ENCODE results near the gene GON4L. TPM values are rescaled to one million over a fixed set of nuclear protein-coding genes. Genes with fewer than 3 reads are reported as not detected.
"Not testable (repeated sequence)": the region's sequence is repeated elsewhere in the genome, so short reads cannot be mapped to it uniquely, and the experiment has no call there.

The GON4L gene
- total RNA-seq, 6 experiments from 2014 or later: 10.7 to 23.2 (median 20.1) TPM

DNA sequence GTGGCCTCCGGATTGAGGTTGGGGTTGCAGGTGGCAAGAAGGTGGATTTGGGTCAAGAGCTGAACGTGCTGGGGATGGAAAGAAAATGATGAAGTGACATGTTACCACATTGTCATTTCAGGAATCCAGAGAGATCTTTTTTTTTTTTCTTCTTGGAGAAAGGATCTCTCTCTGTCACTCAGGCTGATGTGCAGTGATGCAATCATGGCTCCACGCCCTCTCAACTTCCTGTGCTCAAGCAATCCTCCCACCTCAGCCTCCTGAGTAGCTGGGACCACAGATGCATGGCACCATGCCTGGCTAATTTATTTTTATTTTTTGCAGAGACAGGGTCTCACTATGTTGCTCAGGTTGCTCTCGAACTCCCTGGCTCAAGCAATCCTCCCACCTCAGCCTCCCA lies 80.6 kb downstream of the GON4L start:
- DNase-seq (no peak), ATAC-seq (no peak)
- 79% methylated on average over 3 of the region's 4 CpGs for WGBS (ENCODE audit: insufficient coverage, low coverage, low lambda C conversion rate, missing lambda C conversion rate)
- no peaks in the 10 kb centered on the region for H3K4me1 ChIP-seq
- intact Hi-C loops (cut with DNase I): no loop called here
- H3K27ac ChIP-seq: no peak overlapping the region
- no peak overlapping the region for H3K4me3 ChIP-seq
- H3K27me3 ChIP-seq: no peaks in the 10 kb centered on the region
- H3K9me3 ChIP-seq: no peaks in the 10 kb centered on the region
- TF ChIP-seq, protein P1, sequence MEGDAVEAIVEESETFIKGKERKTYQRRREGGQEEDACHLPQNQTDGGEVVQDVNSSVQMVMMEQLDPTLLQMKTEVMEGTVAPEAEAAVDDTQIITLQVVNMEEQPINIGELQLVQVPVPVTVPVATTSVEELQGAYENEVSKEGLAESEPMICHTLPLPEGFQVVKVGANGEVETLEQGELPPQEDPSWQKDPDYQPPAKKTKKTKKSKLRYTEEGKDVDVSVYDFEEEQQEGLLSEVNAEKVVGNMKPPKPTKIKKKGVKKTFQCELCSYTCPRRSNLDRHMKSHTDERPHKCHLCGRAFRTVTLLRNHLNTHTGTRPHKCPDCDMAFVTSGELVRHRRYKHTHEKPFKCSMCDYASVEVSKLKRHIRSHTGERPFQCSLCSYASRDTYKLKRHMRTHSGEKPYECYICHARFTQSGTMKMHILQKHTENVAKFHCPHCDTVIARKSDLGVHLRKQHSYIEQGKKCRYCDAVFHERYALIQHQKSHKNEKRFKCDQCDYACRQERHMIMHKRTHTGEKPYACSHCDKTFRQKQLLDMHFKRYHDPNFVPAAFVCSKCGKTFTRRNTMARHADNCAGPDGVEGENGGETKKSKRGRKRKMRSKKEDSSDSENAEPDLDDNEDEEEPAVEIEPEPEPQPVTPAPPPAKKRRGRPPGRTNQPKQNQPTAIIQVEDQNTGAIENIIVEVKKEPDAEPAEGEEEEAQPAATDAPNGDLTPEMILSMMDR (IDR thresholded peaks at IDR 0.05): no peak
- no peak for TF ChIP-seq POLR2A (IDR thresholded peaks at IDR 0.05)
- peaks cover 0 to 63% (median 26%) of the 10 kb centered on the region in 4 donors for H3K36me3 ChIP-seq

DNA sequence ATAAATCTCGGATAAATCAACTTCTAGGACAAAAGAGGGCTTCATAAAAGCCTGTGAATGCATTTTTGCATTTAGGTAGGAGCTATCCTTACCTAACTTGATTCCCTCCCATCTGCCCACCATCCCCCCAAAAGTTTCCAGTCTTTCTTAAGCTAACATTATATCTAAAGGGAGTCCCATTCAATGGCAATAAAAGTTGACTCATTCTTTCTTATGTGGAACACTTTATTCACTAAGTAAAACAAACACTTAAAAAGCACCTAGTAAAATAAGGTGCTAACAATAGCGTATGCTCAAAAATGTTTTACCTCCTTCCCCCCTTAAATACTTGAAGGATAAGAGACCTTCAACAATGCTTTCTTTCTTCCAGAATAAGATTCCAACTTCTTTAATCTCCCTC lies 83.8 kb downstream of the GON4L start:
- H3K36me3 ChIP-seq: peaks cover 0 to 88% (median 42%) of the 10 kb centered on the region in 4 donors
- TF ChIP-seq, protein P1 (IDR thresholded peaks at IDR 0.05): no peak
- no peak for TF ChIP-seq POLR2A (IDR thresholded peaks at IDR 0.05)
- no peaks in the 10 kb centered on the region for H3K4me1 ChIP-seq
- H3K27ac ChIP-seq: no peak overlapping the region
- intact Hi-C loops (cut with DNase I): no loop called here
- no peak overlapping the region for H3K4me3 ChIP-seq
- H3K27me3 ChIP-seq: no peaks in the 10 kb centered on the region
- DNase-seq (no peak), ATAC-seq (no peak)
- 91% methylated on average over 2 of the region's 2 CpGs for WGBS (ENCODE audit: insufficient coverage, low coverage, low lambda C conversion rate, missing lambda C conversion rate)
- H3K9me3 ChIP-seq: no peaks in the 10 kb centered on the region

DNA sequence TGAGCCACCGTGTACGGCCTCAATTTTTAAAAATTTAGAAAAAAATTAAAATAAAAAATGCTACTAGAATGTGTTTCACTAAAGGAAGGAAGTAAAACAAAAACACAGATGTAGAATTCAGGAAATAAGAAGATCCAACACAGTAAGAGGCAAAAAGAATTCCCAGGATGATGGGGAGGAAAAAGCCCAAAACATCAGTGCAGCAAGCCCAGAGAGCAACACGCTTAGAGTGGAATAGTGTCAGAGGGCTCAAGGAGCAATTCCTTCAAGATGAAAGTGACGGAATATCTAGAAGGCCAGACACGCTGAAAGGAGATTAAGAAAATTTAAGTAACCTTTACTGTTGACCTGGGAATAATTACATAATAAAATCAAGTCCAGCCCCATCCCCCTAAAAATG lies 87.8 kb downstream of the GON4L start:
- 83% methylated on average over 4 of the region's 5 CpGs for WGBS (ENCODE audit: insufficient coverage, low coverage, low lambda C conversion rate, missing lambda C conversion rate)
- Histone ChIP-seq H3K36me3 (peaks cover 0 to 78% (median 33%) of the 10 kb centered on the region in 4 donors), H3K27me3 (no peaks in the 10 kb centered on the region), H3K4me3 (no peak overlapping the region), H3K4me1 (no peaks in the 10 kb centered on the region), H3K27ac (no peak overlapping the region), H3K9me3 (no peaks in the 10 kb centered on the region)
- ATAC-seq (no peak), DNase-seq (no peak)
- intact Hi-C loops (cut with DNase I): no loop called here
- TF ChIP-seq, protein P1 (IDR thresholded peaks at IDR 0.05): no peak
- no peak for TF ChIP-seq POLR2A (IDR thresholded peaks at IDR 0.05)

DNA sequence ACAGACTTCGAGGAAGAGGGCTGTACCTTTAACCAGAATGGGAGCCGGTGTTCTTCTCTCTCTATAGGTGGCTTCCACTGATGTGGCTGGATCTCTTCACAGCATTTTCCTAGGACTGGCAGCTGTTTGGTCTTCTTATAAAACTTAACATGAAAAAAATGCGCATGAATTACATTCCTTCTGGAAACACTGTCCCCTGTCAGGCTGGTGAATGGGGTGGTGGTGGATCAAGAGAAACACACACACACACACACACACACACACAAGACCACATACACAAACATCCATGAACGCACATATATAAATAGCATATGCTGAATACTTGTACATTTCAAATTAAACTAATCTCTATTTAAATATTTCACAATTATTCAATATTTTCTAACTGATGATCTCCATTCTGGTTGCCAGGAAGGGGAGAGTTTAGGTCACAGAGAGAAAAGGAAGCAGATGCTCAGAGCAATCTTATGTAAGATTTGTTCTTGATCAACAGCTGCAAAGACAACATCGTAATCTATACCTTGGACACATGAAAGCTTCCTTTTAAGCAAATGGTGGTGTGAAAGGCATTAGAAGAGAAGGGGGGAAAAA lies 89.5 kb downstream of the GON4L start:
- H3K27me3 ChIP-seq; H3K4me1 ChIP-seq; ATAC-seq; H3K9me3 ChIP-seq; H3K27ac ChIP-seq; intact Hi-C loops (cut with DNase I); H3K4me3 ChIP-seq; DNase-seq: not testable (repeated sequence)
- 89% methylated on average over 4 of the region's 5 CpGs for WGBS (ENCODE audit: insufficient coverage, low coverage, low lambda C conversion rate, missing lambda C conversion rate)
- peaks cover 0 to 85% (median 27%) of the 10 kb centered on the region in 4 donors for H3K36me3 ChIP-seq

DNA sequence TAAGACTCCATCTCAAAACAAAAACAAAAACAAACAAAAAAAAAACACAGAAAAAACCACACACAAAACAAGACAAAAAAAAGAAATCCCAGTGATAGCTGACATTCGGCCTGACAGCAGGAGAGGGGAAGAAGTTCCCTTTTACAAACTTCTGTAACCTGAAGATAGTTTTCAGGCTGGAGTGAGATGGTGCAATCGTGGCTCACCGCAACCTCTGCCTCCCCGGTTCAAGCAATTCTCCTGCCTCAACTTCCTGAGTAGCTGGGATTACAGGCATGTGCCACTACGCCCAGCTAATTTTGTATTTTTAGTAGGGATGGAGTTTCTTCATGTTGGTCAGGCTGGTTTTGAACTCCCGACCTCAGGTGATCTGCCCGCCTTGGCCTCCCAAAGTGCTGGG lies 93.0 kb downstream of the GON4L start:
- H3K27me3 ChIP-seq; ATAC-seq; H3K27ac ChIP-seq; H3K4me3 ChIP-seq; H3K4me1 ChIP-seq; intact Hi-C loops (cut with DNase I); H3K9me3 ChIP-seq; DNase-seq: not testable (repeated sequence)
- WGBS (ENCODE audit: insufficient coverage, low coverage, low lambda C conversion rate, missing lambda C conversion rate): 64% methylated on average over 7 of the region's 7 CpGs
- peaks cover 0 to 79% (median 22%) of the 10 kb centered on the region in 4 donors for H3K36me3 ChIP-seq

DNA sequence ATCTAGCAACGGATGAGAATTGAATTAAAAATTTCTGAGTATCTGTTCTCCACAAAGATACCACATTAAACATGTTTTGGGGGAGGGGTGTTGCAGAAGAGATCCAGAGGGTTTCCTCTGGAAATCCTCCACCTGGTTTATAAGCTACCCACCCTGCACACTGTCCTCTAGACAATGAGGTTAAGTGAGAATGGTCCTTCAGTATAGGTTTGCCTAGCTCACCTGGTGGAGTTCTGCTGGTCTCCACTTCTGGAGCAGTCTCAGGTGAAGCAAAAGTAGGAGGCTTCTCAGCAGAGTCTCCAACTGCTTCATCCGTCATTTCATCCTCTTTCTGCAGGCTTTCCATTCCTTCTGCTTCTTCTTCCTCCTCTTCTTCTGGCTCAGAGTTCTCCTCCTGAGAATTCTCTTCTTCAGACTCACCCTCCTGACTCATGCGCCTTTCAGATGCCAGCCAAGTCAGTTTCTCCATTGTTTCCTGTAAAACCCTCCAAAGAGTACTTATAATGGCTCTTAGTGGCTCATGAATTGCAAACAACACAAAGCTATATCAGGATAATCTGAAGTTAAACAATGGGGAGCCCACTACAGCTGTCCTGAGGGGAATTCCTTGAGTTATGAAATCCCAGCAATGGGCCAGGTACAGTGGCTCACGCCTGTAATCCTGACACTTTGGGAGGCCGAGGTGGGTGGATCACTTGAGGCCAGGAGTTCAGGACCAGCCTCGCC lies 93.8 kb downstream of the GON4L start:
- ATAC-seq: peak in 1 of 4 donors; percentile 62
- H3K9me3 ChIP-seq; intact Hi-C loops (cut with DNase I); DNase-seq; H3K27ac ChIP-seq; H3K4me1 ChIP-seq; H3K4me3 ChIP-seq; H3K27me3 ChIP-seq: not testable (repeated sequence)
- 70% methylated on average over 4 of the region's 6 CpGs for WGBS (ENCODE audit: insufficient coverage, low coverage, low lambda C conversion rate, missing lambda C conversion rate)
- peaks cover 0 to 80% (median 19%) of the 10 kb centered on the region in 4 donors for H3K36me3 ChIP-seq
